Femur (tissue), 1 donor: ENCODE measurements around the gene DNAJC25.
"Not testable (repeated sequence)": the region's sequence is repeated elsewhere in the genome, so short reads cannot be mapped to it uniquely, and the experiment has no call there.

Experiments
- DNase-seq: peaks from one replicate; pipeline ENCODE4 v3.0.0-alpha.2; 2017

DNAJC25 gene

DNA sequence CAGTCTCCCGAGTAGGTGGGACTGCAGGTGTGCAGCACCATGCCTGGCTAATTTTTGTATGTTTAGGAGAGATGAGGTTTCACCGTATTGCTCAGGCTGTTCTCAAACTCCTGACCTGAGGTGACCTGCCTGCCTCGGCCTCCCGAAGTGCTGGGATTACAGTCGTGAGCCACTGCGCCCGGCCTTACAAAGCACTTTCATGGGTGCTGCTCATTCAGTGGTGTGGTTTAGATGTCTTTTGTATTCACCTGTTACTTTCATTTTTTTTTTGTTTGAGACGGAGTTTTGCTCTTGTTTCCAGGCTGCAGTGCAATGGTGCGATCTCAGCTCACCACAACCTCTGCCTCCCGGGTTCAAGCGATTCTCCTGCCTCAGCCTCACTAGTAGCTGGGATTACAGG is 37.5 kb downstream of the DNAJC25 start:
- not testable (repeated sequence) for DNase-seq

DNA sequence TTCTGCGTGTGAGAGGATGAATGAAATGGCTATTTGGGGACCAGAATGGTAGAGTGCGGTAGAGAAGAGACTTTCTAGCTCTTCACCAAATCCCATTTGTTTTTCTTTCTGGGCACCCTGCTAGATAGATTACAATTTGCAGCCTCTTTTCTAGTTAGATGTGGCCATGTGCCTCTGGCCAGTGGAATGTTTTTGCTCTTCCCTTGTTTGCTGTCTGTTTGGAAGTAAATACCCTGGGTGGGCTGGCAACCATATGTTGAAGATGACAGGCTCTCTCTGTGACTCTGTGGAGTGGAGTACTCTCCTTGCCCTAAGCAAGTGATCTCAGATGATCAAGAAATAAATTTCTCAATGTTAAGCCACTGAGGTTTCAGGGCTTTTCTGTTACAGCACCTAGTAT is 43.2 kb downstream of the DNAJC25 start:
- DNase-seq, result no peak

DNA sequence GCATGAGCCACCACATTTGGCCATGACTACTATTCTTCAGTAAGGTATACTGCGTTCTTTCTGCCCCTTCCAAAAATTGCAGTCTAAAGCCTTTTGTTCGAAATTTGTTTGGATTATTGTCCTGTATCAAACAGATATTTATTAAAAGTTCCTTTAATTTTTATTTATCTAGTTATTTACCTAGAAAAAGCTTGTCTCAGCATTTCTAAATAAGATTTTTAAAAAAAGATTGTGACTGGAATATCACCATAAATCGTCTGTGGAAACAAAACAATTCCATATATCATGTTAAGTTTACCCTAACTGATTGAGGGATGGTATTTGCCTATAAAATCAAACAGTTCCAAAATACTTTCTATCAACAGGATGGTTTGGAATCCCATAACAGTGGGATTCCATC is 45.0 kb downstream of the DNAJC25 start:
- DNase-seq, result no peak

DNA sequence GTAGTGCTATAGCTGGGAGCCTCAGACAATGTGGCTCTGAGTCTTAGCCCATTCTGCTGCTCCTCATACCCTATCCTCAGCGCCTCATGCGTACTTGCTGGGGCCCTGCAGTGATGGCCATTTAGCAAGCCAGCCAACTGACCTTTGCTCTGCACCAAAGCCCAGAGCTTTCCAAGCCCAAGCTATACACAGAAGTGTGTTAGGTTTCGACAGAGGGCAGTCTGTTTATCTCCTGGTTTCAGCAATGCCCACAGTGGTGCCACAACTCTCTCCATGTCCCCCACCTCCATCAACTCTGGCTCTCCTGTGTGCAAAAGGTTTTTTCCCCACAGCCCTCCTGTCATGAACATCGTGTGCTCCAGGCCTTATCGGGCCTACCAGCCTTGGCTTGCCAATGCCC is 47.2 kb downstream of the DNAJC25 start:
- no peak for DNase-seq

DNA sequence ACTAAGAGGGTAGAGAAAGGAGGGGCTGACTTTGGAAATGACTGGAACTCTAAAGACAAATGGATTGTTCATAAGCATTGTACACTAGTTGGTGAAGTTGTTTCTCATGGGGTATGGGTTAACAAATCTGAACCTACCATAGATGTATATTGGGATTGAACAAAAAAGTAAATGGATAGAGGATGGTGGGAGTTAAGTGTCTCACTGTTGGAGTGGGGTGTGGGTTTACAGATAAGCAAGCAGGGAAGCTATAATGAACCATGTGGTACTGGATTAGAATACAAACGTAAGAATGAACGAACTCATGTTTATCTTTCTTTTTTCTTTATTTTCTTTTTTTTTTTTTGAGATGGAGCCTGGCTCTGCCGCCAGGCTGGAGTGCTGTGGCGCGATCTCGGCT is 48.1 kb downstream of the DNAJC25 start:
- DNase-seq, result no peak

DNA sequence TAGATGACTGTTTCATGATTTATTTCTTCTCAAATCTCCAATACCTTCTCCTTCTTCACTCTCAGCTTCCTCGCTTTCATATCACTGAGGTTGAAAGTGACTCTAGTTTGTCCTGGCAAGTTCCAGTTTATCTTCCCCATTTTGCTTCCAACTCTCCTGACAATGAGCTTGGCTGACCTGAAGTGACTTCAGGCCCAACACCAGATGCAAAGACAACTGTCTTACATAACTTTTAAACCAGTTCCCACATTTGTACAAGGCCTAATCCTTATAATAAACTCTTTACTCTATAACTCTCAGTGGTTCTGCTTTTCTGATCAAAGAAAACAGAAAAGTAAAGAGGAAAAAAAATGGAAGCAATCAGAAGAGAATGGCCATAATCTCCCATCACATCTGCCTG is 52.3 kb downstream of the DNAJC25 start:
- DNase-seq, result no peak

DNA sequence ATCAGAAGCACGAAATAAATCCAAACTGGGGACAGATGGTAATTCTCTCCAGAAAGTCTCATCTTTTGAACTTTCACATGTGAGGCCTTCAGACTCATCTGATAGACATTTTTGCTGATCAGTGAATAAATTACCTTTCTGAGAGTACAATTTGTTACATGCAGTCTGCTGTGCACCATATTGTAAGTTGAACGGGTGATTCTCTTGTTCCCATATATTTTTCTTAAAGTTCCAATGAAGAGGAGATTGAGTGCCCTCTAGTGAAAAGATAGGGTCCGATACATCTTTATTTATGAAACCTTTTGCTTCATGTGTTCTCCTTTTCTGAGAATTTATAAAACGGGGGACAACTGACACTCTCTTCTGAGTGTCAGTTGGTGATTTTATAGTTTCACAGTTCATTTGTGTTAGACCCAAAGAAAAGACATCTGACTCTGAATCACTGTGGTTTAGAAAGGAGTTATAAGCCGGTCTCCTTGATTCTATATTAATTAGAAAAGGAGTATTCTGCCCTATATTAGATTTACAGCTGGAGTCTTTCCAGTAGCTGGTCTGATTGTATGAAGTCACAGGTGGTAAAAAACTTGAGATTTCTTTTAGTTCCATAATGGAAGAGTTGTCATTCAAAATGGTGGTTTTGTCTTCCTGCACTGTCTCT is 60.7 kb downstream of the DNAJC25 start:
- no peak for DNase-seq

DNA sequence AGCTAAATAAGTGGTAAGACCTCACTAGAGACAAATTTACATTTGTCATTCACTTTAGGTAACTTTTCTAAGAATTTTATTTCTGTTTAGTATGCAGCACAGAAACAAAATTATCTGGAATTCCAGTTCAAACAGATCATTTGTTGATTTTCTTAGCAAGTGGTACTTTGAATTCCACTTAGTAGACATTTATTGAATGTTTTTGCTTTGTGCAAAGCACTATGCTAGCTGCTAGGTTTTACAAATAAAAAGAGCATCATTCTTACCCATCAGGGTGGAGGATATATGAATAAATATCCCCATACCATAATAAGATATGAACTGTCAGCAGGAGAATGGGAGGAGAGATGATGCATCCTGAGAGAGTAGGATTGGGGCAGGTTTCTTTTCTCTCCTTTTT is 65.7 kb downstream of the DNAJC25 start:
- DNase-seq, result no peak

DNA sequence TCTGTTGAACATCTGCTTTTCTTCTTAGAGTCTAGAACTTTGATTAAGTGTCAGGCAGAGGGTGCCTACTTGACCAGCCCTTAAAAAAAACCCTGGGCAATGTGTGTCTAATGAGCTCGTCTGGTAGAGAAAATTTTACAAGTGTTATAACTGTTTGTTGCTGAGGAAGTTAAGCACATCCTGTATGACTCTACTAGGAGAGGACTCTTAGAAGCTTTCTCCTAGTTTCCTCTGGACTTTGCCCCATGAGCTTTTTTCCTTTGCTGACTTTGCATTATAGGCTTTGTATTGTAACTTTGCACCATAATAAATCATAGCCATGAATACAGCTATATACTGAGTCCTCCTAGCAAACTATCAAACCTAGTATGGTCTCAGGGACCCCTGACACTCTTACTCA is 69.6 kb downstream of the DNAJC25 start:
- DNase-seq, result no peak
